GM12872 (cell line): Measurements from ENCODE around the gene COL18A1.

Experiments used
- CTCF ChIP-seq: IDR thresholded peaks from 3 replicates; pipeline ENCODE4 v1.5.1; 2011; ENCODE audit warnings: low read depth, mild to moderate bottlenecking, low read length, moderate library complexity; ENCODE audit not compliant: insufficient read depth

COL18A1 gene

GRCh38 chr21:45359451-45360217 is 45.3 kb upstream of the COL18A1 start:
- no peak for TF ChIP-seq CTCF

GRCh38 chr21:45361033-45361997 is 43.6 kb upstream of the COL18A1 start:
- TF ChIP-seq CTCF = no peak

- no peak for TF ChIP-seq CTCF
These were observed 42.8 kb upstream of the COL18A1 start for GRCh38 chr21:45362077-45362747.

- TF ChIP-seq CTCF = no peak
These were observed 42.2 kb upstream of the COL18A1 start for GRCh38 chr21:45362748-45363145.

- TF ChIP-seq CTCF = no peak
These were observed 41.0 kb upstream of the COL18A1 start for GRCh38 chr21:45363921-45364467.

GRCh38 chr21:45364468-45365185 is 40.3 kb upstream of the COL18A1 start:
- no peak for TF ChIP-seq CTCF
